Erythroblast (primary cell): Measurements from ENCODE around the gene MUS81.

Experiments used
- GATA1 ChIP-seq: IDR thresholded peaks from 2 replicates; pipeline ENCODE4 v1.6.1; 2011; ENCODE audit warnings: low read depth, mild to moderate bottlenecking, control low read depth, low read length, moderate library complexity
- POLR2A ChIP-seq: IDR thresholded peaks from 2 replicates; pipeline ENCODE4 v1.6.1; 2011; ENCODE audit warnings: mild to moderate bottlenecking, low read length

GRCh38 chr11:65892661-65893317 lies 32.6 kb downstream of the MUS81 start:
- TF ChIP-seq POLR2A (no peak), GATA1 (no peak)
